DOHH2 (cell line): ENCODE measurements around the gene GNB1L.

Experiments
- H3F3A ChIP-seq: fragments of 200-600 bp; sonication (generic), shearing (Covaris generic); 2 replicates; pipeline ENCODE4 v1.6.0; 2016; ENCODE audit warnings: antibody characterized with exemption, mild to moderate bottlenecking; ENCODE audit not compliant: control insufficient read depth, insufficient read depth
- H3K27ac ChIP-seq: fragments of 200-600 bp; sonication (generic); 2 replicates; pipeline ENCODE4 v1.5.1; 2014; ENCODE audit warnings: low read depth, mild to moderate bottlenecking, low read length, moderate library complexity
- H3K27me3 ChIP-seq: fragments of 200-600 bp; sonication (generic); 2 replicates; pipeline ENCODE4 v1.6.1; 2014; ENCODE audit warnings: mild to moderate bottlenecking, low read length, mixed read lengths; ENCODE audit not compliant: control insufficient read depth
- H3K36me3 ChIP-seq: fragments of 200-600 bp; sonication (generic); 2 replicates; pipeline ENCODE4 v1.6.1; 2014; ENCODE audit warnings: mild to moderate bottlenecking, low read length, moderate library complexity, mixed read lengths; ENCODE audit not compliant: control insufficient read depth
- H3K4me1 ChIP-seq: fragments of 200-600 bp; sonication (generic); 2 replicates; pipeline ENCODE4 v1.6.1; 2014; ENCODE audit warnings: mild to moderate bottlenecking, low read length, mixed read lengths; ENCODE audit not compliant: control insufficient read depth
- H3K4me2 ChIP-seq: fragments of 200-600 bp; sonication (generic); 2 replicates; pipeline ENCODE4 v1.6.0; 2014; ENCODE audit warnings: mild to moderate bottlenecking, low read length, moderate library complexity
- H3K4me3 ChIP-seq: fragments of 200-600 bp; sonication (generic); 2 replicates; pipeline ENCODE4 v1.5.1; 2014; ENCODE audit warnings: mild to moderate bottlenecking, low read length, mixed read lengths
- H3K79me2 ChIP-seq: fragments of 200-600 bp; sonication (generic); 2 replicates; pipeline ENCODE4 v1.6.1; 2014; ENCODE audit warnings: mild to moderate bottlenecking, low read length, mixed read lengths; ENCODE audit not compliant: control insufficient read depth
- H3K9me2 ChIP-seq: fragments of 200-600 bp; sonication (generic); replicated peaks from 2 replicates; pipeline ENCODE4 v1.6.1; 2014; ENCODE audit warnings: mild to moderate bottlenecking, low read length, mixed read lengths; ENCODE audit not compliant: control insufficient read depth
- H3K9me3 ChIP-seq: fragments of 200-600 bp; sonication (generic); 2 replicates; pipeline ENCODE4 v1.6.1; 2014; ENCODE audit warnings: antibody characterized with exemption, low read length, mixed read lengths; ENCODE audit not compliant: control insufficient read depth, insufficient read depth
- H4K20me1 ChIP-seq: fragments of 200-600 bp; sonication (generic); 2 replicates; pipeline ENCODE4 v1.6.0; 2014; ENCODE audit warnings: low read depth, mild to moderate bottlenecking, antibody characterized with exemption, low read length, moderate library complexity; ENCODE audit not compliant: control insufficient read depth, insufficient read depth
- CTCF ChIP-seq: fragments of 200-600 bp; sonication (generic); IDR thresholded peaks from one replicate; pipeline ENCODE4 v1.5.1; 2014; ENCODE audit warnings: antibody characterized with exemption, mild to moderate bottlenecking, low read depth, low read length; ENCODE audit not compliant: poor library complexity, severe bottlenecking
- EZH2phosphoT487 ChIP-seq: fragments of 200-600 bp; sonication (generic); IDR thresholded peaks from 2 replicates; pipeline ENCODE4 v1.6.1; 2017; ENCODE audit warnings: borderline replicate concordance, mild to moderate bottlenecking, antibody characterized with exemption, low read length, moderate library complexity, mixed read lengths

The GNB1L gene

GRCh38 chr22:19879643-19879991, 24.9 kb upstream of the GNB1L start:
- no peaks in the 10 kb centered on the region for H3K4me1 ChIP-seq
- H4K20me1 ChIP-seq: no peaks in the 10 kb centered on the region
- H3K79me2 ChIP-seq: no peaks in the 10 kb centered on the region
- H3K4me3 ChIP-seq: no peak overlapping the region
- no peak overlapping the region for H3K4me2 ChIP-seq
- H3K36me3 ChIP-seq: no peaks in the 10 kb centered on the region
- TF ChIP-seq EZH2phosphoT487 (no peak), CTCF (no peak)
- H3K9me2 ChIP-seq: no peaks in the 10 kb centered on the region
- no peak overlapping the region for H3K27ac ChIP-seq
- no peaks in the 10 kb centered on the region for H3K27me3 ChIP-seq
- no peaks in the 10 kb centered on the region for H3F3A ChIP-seq
- H3K9me3 ChIP-seq: no peaks in the 10 kb centered on the region

- no peaks in the 10 kb centered on the region for H3K79me2 ChIP-seq
- no peak overlapping the region for H3K27ac ChIP-seq
- H3K9me2 ChIP-seq: no peaks in the 10 kb centered on the region
- H3K36me3 ChIP-seq: no peaks in the 10 kb centered on the region
- no peaks in the 10 kb centered on the region for H3K9me3 ChIP-seq
- no peak overlapping the region for H3K4me3 ChIP-seq
- no peaks in the 10 kb centered on the region for H3K27me3 ChIP-seq
- H3F3A ChIP-seq: no peaks in the 10 kb centered on the region
- no peaks in the 10 kb centered on the region for H3K4me1 ChIP-seq
- H4K20me1 ChIP-seq: no peaks in the 10 kb centered on the region
- H3K4me2 ChIP-seq: no peak overlapping the region
- TF ChIP-seq EZH2phosphoT487: no peak
- no peak for TF ChIP-seq CTCF
These were observed 24.5 kb upstream of the GNB1L start for GRCh38 chr22:19879246-19879570.

- Histone ChIP-seq H3K4me2 (no peak overlapping the region), H3K79me2 (no peaks in the 10 kb centered on the region), H3K4me1 (no peaks in the 10 kb centered on the region), H3K9me3 (no peaks in the 10 kb centered on the region), H3K9me2 (no peaks in the 10 kb centered on the region), H3K27me3 (no peaks in the 10 kb centered on the region), H3F3A (no peaks in the 10 kb centered on the region), H3K36me3 (no peaks in the 10 kb centered on the region), H3K27ac (no peak overlapping the region), H4K20me1 (no peaks in the 10 kb centered on the region), H3K4me3 (no peak overlapping the region)
- no peak for TF ChIP-seq EZH2phosphoT487
- no peak for TF ChIP-seq CTCF
These were observed 24.0 kb upstream of the GNB1L start for GRCh38 chr22:19878461-19879245.
